HuH-7.5 (cell line): ENCODE data around the gene RAB33A.
A peak's percentile ranks its signal among the peaks of the same experiment; 100 is the strongest.

ENCODE experiments used
- DNase-seq: peaks from one replicate; pipeline ENCODE4 v3.0.0; 2011; ENCODE audit warnings: low spot score

Gene RAB33A

GRCh38 chrX:130171446-130172126, at the start of gene RAB33A:
RAB33A (plus strand) TSS chrX:130171962; CDS start chrX:130172063, 101 bp downstream.
- no peak for DNase-seq

DNA sequence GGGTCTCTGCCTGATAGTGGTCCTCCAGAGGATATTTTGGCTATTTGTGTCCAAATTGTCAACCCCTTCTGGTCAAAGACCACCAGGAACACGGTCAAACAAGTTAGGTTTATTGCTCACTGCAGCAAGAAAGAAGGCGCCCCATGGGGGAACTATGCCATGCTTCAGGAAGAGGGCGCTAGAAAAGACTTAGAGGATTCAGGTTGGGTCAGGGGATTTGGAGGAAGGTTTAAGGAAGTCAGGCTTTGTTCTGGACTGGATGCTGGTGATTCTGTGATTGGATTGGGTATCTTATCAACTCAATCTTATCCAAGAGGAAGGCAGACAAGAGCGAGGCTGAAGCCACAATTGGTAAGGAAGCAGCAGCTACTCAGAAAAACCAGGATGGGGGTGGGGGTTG, 47.2 kb upstream of the RAB33A start:
- no peak for DNase-seq

DNA sequence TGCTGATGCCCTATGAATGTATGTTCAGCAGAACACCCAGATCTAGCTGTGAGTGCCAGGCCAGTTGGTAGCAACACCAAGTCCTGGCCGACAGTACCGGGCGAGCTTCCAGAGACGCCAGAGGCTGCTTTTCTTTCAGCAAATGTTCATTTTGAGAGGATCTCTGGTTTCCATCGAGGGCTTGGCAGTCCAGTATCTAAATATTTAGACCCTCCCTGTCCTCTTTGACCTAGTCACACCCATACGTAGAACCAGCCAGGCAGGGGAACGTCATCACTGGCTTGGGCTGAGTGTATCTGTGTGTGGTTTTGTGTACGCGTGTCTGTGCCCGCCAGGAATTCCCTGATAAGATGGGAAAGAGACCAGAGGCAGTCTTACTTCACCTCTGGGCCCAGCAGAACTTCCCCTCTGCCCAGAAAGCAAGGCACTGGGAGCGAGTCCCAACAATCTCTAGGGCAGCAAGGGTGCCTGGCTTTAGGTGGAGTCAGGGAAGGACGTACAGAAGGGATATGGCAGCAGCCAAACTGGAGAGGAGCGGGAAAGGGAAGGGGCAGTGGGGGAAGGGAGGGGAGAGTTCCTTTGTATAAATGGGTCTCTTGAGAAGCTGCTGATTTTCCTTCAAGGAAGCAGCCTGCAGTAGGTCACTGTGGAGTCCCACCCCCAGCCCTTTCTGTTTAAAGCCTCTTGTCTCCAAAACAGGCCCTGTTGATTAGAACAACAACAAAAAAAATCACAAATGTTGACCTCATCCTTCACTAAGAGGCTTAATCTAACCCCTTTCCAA, 46.5 kb upstream of the RAB33A start:
- no peak for DNase-seq

- no peak for DNase-seq
Observed at GRCh38 chrX:130130990-130131389, 40.8 kb upstream of the RAB33A start.

GRCh38 chrX:130136496-130136895, 35.3 kb upstream of the RAB33A start:
- no peak for DNase-seq

- DNase-seq: no peak
Observed at GRCh38 chrX:130136961-130137360, 34.8 kb upstream of the RAB33A start.

DNA sequence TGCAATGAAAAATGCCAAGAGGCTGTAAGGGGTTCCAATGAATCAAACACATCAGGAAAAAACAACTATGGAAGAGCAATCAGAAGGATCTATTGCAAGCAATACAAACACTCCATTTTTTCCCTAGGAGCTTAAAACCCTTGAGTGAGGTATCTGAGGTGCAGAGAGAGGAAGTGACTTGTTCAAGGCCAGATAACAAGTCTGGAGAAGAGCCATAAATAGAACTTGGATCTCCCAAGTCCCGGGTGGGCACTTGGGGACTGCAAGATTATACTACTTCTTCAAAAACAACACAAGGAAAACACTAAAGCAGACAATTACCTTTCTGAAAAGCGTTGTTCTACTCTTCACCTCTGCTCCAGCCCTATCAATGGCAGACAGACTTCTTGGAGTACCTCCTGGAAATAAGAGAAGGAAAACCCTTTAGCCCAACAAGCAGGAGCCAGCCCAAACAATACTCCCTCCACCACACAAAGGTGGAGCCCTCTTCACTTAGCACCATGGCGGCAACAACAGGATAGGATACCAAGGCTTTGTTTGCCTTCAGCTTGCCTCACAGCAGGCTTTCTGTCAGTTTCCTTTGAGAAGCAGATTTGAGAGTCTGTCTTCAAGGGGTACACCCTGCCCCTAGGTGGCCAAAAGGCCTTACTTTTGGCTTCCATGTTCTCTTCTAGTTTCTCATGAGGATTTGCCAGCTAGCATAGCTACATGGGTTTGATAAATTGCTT, 32.1 kb upstream of the RAB33A start:
- no peak for DNase-seq

- DNase-seq: no peak
Observed at GRCh38 chrX:130144509-130144908, 27.3 kb upstream of the RAB33A start.

GRCh38 chrX:130145123-130145522, 26.6 kb upstream of the RAB33A start:
- no peak for DNase-seq

GRCh38 chrX:130147631-130148030, 24.1 kb upstream of the RAB33A start:
- no peak for DNase-seq

GRCh38 chrX:130155564-130155963, 16.2 kb upstream of the RAB33A start:
- no peak for DNase-seq

DNA sequence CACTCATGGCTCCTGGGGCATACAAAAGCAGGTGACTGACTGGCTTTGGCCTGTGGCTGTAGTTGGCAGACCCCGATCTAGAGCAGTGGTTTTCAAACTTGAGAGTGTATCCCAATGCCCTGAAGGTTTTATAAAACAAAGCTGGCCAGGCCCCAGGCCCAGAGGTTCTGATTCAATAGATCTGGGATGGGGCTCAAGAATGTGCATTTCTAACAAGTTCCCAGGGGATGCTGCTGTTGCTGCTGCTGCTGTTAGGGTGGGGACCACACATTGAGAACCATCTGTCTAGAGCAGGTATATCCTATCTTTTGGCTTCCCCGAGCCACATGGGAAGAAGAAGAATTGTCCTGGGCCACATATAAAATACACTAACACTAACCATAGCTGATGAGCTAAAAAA, 13.5 kb upstream of the RAB33A start:
- DNase-seq: no peak

- no peak for DNase-seq
Observed at GRCh38 chrX:130159776-130160175, 12.0 kb upstream of the RAB33A start.

DNA sequence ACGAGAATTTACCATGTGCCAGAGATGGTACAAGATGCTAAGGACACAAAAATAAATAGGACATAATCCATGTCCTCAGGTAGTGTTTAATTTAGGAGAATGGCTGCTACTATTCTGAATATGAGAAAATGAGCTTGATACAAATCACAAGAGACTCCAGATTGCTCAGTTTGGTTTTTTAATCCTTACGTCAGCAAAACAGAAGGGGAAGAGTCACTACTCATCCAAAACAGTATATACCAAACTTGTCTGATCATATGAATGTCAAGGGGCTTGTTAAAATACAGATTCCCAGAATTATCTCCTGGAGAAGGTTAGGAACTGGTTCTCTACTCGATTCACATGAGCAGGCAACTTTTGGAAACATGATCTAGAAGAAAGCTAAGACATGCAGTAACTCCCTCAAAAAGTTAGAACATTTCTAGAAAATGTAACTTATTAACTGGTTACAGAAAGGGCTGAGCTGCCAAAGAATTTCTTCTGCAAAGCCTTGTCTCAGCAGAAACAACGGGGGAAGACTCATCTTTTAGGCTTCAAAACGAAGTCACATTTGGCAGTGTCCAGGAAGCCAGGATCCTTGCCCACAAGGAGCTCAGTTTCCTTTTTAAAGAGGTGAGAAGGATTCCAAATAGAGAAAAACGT, 9.5 kb upstream of the RAB33A start:
- DNase-seq: no peak

DNA sequence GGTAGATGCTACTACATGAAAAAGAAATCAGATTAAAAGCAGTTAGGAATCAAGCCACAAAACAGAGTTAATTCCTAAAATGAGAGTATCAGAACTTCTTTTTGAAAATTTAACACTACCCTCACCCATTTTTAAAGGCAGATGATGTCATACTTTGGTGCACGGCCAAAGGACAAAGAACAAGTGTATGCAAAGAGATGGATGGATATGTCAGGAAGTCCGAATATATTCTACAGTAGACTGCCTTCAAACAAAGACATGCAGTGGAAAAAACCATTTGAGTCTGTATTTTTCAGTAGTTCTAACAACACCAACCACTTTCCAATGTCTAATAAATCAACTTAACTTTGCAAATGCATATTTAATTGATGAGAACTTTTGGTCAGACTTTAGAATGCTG, 8.4 kb upstream of the RAB33A start:
- DNase-seq: no peak

- DNase-seq: no peak
Observed at GRCh38 chrX:130165181-130165702, 6.5 kb upstream of the RAB33A start.

DNA sequence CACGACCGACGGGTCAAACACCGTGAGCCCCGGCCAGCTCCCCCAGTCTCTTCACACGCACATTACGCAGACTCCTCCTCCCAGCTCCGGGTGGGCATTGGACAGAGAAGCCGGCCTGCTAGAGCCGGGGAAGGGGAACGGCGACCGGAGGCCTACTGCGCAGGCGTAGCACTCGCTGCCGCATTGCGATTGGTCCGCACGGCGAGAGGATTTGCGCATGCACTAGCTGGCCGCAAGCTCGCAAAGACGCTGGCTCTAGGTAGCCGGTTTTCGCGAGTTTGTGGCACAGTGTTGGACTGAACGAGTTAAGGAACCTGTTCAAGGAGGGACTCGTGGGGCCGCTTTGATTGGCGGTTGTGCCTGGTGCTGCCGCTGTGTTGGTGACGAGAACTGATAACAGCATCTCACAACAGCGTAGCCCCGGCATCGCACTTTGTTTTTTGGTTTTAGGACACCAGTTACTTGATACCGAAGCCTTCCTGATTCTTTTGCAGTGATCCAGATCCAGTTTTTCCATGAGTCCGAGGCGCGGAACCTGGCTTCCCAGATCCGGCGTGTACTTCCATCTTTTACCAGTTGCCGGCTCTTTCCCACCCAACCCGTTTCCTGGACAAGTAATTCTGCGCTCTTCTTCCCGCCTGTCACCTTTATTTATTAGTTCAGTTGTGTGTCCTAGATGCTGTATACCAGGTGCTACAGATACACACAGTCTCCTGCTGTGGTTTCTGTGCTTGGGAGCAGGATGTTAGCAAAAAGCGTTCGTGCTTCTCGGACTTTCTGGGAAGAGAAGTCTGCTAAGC, 5.9 kb upstream of the RAB33A start, which contains the start of gene AIFM1:
Gene AIFM1 (minus strand): TSS at position 139 of the 800 bp plus-strand sequence. CDS start 185 bp downstream, outside the sequence.
- peak; percentile 67 for DNase-seq

DNA sequence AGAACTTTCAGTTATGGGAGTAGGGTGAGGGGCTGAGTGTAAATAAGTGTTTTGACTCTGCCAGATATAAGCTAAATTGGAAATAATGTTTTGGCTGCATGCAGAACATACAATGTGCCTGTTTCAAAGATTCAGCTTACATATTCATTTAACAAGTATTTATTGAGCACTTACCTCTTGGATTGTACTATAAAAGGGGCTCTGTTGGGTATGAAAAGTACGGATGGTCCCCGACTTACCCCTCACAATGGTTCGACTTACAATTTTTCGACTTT, 5.3 kb upstream of the RAB33A start:
- DNase-seq: no peak

GRCh38 chrX:130167040-130167439, 4.7 kb upstream of the RAB33A start:
- no peak for DNase-seq

- DNase-seq: peak; percentile 68
Observed at GRCh38 chrX:130170752-130171445, 863 bp upstream of the RAB33A start.
